Spleen (tissue), 11 donors: ENCODE results near the gene CDNF. TPM values are rescaled to one million over a fixed set of nuclear protein-coding genes. Genes with fewer than 3 reads are reported as not detected.
A peak's percentile ranks its signal among the peaks of the same experiment; 100 is the strongest.

ENCODE experiments used
- DNase-seq: peaks from one replicate; pipeline ENCODE4 v3.0.0-alpha.2; 2020
- H3K27ac ChIP-seq, 8 donors: fragments of 200-600 bp; sonication (generic) in 7 of 8; 1 replicate in 4 of 8; 2 replicates in 4 of 8; pipeline versions ENCODE4 v1.5.0 to v1.8.0; 2016 to 2021; ENCODE audit warnings: inconsistent platforms in 4 of 8, mild to moderate bottlenecking in 4 of 8, moderate library complexity in 1 of 8
- H3K27me3 ChIP-seq, 7 donors: fragments of 200-600 bp; sonication (generic) in 6 of 7; replicated peaks in 1 of 7; 1 replicate in 4 of 7; 2 replicates in 3 of 7; pipeline versions ENCODE4 v1.5.0 to v1.8.0; 2016 to 2021; ENCODE audit warnings: inconsistent platforms in 3 of 7, mild to moderate bottlenecking in 1 of 7
- H3K36me3 ChIP-seq, 6 donors: fragments of 200-600 bp; sonication (generic) in 5 of 6; 1 replicate in 4 of 6; 2 replicates in 2 of 6; pipeline versions ENCODE4 v1.5.0 to v1.8.0; 2016 to 2021; ENCODE audit warnings: inconsistent platforms in 2 of 6
- H3K4me1 ChIP-seq, 6 donors: fragments of 200-600 bp; sonication (generic) in 5 of 6; 1 replicate in 3 of 6; 2 replicates in 3 of 6; pipeline versions ENCODE4 v1.5.0 to v1.8.0; 2016 to 2021; ENCODE audit warnings: inconsistent platforms in 3 of 6
- H3K4me3 ChIP-seq, 8 donors: fragments of 200-600 bp; sonication (generic) in 7 of 8; 1 replicate in 4 of 8; 2 replicates in 4 of 8; pipeline versions ENCODE4 v1.5.0 to v1.8.0; 2016 to 2021; ENCODE audit warnings: inconsistent platforms in 4 of 8, mild to moderate bottlenecking in 4 of 8, moderate library complexity in 2 of 8
- H3K9me3 ChIP-seq, 8 donors: fragments of 200-600 bp; sonication (generic) in 7 of 8; 1 replicate in 4 of 8; 2 replicates in 4 of 8; pipeline versions ENCODE4 v1.5.0 to v1.8.0; 2016 to 2021; ENCODE audit warnings: inconsistent platforms in 4 of 8
- POLR2A ChIP-seq, 3 donors: fragments of 450-650 bp; IDR thresholded peaks; one replicate each; pipeline ENCODE4 v1.5.1; 2017; ENCODE audit warnings: antibody characterized with exemption in 3 of 3, mild to moderate bottlenecking in 1 of 3
- POLR2AphosphoS5 ChIP-seq, 3 donors: sonication (generic); formaldehyde crosslinking; IDR thresholded peaks; one replicate each; pipeline ENCODE4 v1.5.1; 2017; ENCODE audit warnings: antibody characterized with exemption in 3 of 3
- WGBS, 5 donors: extraction: QIAGEN DNeasy Blood & Tissue Kit in 3 of 5; methylation state at CpG; one replicate each; pipeline versions ENCODE4 v1.1.5 to v1.1.7; 2013 to 2018; 5-methylcytosine and 5-hydroxymethylcytosine counted together
- intact Hi-C: fragments of 100-400 bp; cut with DNase I; formaldehyde crosslinking; loops from one replicate; pipeline ENCODE4 v1.15.0; 2023; ENCODE audit warnings: low total_unique reads
- polyA plus RNA-seq, 3 donors: library from polyadenylated mRNA; stranded (reverse); fragments of 200-250 nt; gene quantifications; one replicate each; pipeline ENCODE4 v1.2.1, GENCODE V29; 2013
- total RNA-seq, 7 donors: library from RNA; depleted of rRNA in 3 of 7; stranded (reverse); fragments of >200 nt in 3 of 7; fragmentation: NEBNext Ultra II Directional in 4 of 7; extraction: Animal tissue kit (Norgen Biotek cat#: 25700) in 4 of 7; gene quantifications; one replicate each; pipeline versions ENCODE4 v1.1.0 to v1.2.1, GENCODE V29; 2016 to 2021
- TF ChIP-seq, protein P1 (sequence below), 11 experiments: fragments of 200-600 bp in 7 of 11; fragments of 450-650 bp in 4 of 11; sonication (generic) in 4 of 11; IDR thresholded peaks in 8 of 11; conservative IDR thresholded peaks in 3 of 11; 1 replicate in 7 of 11; 2 replicates in 4 of 11; pipeline versions ENCODE4 v1.4.0 to v1.8.0; 2016 to 2021; ENCODE audit warnings: antibody characterized with exemption in 11 of 11, inconsistent platforms in 4 of 11, mild to moderate bottlenecking in 1 of 11
- donor health status: healthy with polysubstance abuse.
- donor health status: DM: no; HTN: no; CAD: no; lungs with moderate emphysema.
- donor health status: DM: no; HTN: no; CAD: no.
- donor health status: Bipolar disorder and iron deficiency.
- donor health status: healthy.
- donor health status: DM: no; HTN: no; CAD: no.
- donor health status: DM: yes; HTN: yes; CAD: no.

Gene CDNF
- total and polyA plus RNA-seq, 10 donors, result 0.67 to 2.5 (median 1.5) TPM; not detected in 1

DNA sequence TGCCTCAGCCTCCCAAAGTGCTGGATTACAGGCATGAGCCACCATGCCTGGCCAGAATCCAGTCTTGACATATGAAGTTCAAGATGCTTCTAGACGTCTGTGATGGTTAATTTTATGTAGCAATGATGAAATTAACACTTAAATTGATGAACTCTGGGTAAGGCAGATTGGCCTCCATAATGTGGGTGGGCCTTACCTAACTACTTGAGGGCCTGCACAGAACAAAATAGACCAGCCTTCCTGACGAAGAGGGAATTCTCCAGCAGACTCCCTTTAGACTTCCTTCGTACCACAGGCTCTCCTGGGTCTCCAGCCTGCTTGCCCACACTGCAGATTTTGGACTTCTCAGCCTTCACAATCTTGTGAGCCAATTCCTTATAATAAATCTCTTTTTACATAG lies 4.7 kb downstream of the CDNF start:
- Histone ChIP-seq H3K4me1 (peaks cover 6 to 19% (median 11%) of the 10 kb centered on the region in 6 donors), H3K36me3 (peaks cover 0 to 6% (median 0%) of the 10 kb centered on the region in 6 donors), H3K9me3 (no peaks in the 10 kb centered on the region), H3K27me3 (no peaks in the 10 kb centered on the region), H3K27ac (no peak overlapping the region), H3K4me3 (no peak overlapping the region)
- intact Hi-C loops, result no loop called here
- 72 to 89% (median 84%) methylated on average over 3 of the region's 3 CpGs for WGBS, 5 donors
- TF ChIP-seq POLR2AphosphoS5 (IDR thresholded peaks at IDR 0.05), result no peak
- TF ChIP-seq, protein P1, sequence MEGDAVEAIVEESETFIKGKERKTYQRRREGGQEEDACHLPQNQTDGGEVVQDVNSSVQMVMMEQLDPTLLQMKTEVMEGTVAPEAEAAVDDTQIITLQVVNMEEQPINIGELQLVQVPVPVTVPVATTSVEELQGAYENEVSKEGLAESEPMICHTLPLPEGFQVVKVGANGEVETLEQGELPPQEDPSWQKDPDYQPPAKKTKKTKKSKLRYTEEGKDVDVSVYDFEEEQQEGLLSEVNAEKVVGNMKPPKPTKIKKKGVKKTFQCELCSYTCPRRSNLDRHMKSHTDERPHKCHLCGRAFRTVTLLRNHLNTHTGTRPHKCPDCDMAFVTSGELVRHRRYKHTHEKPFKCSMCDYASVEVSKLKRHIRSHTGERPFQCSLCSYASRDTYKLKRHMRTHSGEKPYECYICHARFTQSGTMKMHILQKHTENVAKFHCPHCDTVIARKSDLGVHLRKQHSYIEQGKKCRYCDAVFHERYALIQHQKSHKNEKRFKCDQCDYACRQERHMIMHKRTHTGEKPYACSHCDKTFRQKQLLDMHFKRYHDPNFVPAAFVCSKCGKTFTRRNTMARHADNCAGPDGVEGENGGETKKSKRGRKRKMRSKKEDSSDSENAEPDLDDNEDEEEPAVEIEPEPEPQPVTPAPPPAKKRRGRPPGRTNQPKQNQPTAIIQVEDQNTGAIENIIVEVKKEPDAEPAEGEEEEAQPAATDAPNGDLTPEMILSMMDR (IDR thresholded peaks at IDR 0.05 in 8 of 11, conservative IDR thresholded peaks at IDR 0.05 in 3 of 11), result no peak
- TF ChIP-seq POLR2A (IDR thresholded peaks at IDR 0.05), result no peak
- DNase-seq, result no peak

DNA sequence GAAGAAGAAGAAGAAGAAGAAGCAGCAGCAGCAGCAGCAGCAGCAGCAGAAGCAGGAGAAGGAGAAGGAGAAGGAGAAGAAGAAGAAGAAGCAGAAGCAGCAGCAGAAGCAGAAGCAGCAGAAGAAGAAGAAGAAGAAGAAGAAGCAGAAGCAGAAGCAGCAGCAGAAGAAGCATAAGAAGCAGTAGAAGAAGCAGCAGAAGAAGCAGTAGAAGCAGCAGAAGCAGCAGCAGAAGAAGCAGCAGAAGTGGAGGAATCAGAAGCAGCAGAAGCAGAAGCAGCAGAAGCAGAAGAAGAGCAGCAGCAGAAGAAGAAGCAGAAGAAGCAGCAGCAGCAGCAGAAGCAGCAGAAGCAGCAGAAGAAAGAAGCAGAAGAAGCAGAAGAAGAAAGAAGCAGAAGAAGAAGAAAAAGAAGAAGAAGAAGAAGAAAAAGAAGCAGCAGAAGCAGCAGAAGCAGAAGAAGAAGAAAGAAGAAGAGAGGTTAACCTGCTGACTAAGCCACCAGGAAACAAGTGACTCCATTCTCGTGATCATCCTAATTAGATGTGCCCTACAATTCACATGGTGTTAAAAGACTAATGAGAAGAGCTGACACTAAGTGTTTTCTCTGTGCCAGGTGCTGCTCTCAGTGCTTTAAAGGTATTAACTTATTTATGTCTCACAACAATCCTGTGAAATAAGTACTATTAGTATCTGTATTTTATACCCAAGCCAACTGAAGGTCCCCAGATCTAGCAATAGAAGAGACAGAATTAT lies 11.6 kb downstream of the CDNF start:
- 24 to 50% (median 31%) methylated on average over 1 of the region's 1 CpG for WGBS, 5 donors
- no peak overlapping the region for H3K4me3 ChIP-seq
- peak overlapping the region in 4 of 8 donors; percentile 26 to 66 (median 58) for H3K27ac ChIP-seq
- no peaks in the 10 kb centered on the region for H3K27me3 ChIP-seq
- H3K36me3 ChIP-seq, result no peaks in the 10 kb centered on the region
- no peaks in the 10 kb centered on the region for H3K9me3 ChIP-seq
- no peak for TF ChIP-seq POLR2AphosphoS5 (IDR thresholded peaks at IDR 0.05)
- TF ChIP-seq POLR2A (IDR thresholded peaks at IDR 0.05), result no peak
- TF ChIP-seq, protein P1 (IDR thresholded peaks at IDR 0.05 in 8 of 11, conservative IDR thresholded peaks at IDR 0.05 in 3 of 11), result no peak
- peaks cover 0 to 15% (median 7%) of the 10 kb centered on the region in 6 donors for H3K4me1 ChIP-seq
- no peak for DNase-seq
- intact Hi-C loops, result no loop called here

DNA sequence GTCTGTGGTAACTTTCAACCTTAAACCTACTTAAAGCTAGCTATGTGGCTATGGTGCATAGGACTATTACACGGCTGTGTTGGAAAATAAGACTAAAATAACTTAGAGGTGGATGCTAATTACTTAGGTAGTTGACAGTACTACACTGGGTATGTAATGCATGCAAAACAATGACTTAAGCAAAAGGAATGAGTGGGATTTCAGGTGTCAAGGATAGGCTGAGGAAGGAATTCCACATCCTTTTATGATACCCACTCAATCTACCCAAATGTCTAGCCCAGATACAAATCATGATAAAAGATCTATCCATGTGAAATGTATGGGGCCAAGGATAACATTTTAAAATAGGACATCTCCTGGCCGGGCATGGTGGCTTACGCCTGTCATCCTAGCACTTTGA lies 13.9 kb downstream of the CDNF start:
- no peak for DNase-seq
- TF ChIP-seq POLR2AphosphoS5 (IDR thresholded peaks at IDR 0.05), result no peak
- TF ChIP-seq, protein P1 (IDR thresholded peaks at IDR 0.05 in 8 of 11, conservative IDR thresholded peaks at IDR 0.05 in 3 of 11), result no peak
- TF ChIP-seq POLR2A (IDR thresholded peaks at IDR 0.05), result no peak
- no peaks in the 10 kb centered on the region for H3K36me3 ChIP-seq
- H3K4me1 ChIP-seq, result peaks cover 0 to 15% (median 7%) of the 10 kb centered on the region in 6 donors
- H3K27ac ChIP-seq, result no peak overlapping the region
- no peaks in the 10 kb centered on the region for H3K27me3 ChIP-seq
- intact Hi-C loops, result loop anchor here (5.0 kb wide), 1 partner anchor 282 kb away; no protein-coding TSS in a partner anchor
- 74 to 97% (median 94%) methylated on average over 3 of the region's 3 CpGs for WGBS, 5 donors
- H3K4me3 ChIP-seq, result no peak overlapping the region
- no peaks in the 10 kb centered on the region for H3K9me3 ChIP-seq
